GM12872 (cell line): ENCODE data around the gene SIRT2.

ENCODE experiments used
- TF ChIP-seq, protein P1 (sequence below): IDR thresholded peaks from 3 replicates; pipeline ENCODE4 v1.5.1; 2011; ENCODE audit warnings: low read depth, mild to moderate bottlenecking, low read length, moderate library complexity; ENCODE audit not compliant: insufficient read depth

Gene SIRT2

DNA sequence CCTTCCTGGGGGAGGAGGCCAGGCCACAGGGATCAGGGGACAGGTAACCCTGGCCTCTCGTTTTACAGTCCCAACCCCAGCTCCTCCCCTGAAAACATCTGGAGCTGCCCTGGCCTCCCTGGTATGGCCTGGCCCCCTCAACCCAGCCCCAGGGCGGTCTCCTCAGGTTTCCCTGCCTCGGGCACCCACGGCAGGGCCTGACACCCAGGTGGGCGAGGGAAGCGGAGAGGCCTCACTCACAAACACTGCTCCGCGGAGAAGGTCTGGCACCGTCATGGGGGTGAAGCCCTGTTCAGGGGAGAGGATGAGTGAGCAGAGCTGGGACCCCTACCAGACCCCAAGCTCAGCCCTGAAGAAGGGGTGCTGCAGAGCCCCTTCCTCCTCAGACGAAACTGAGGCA, 19.1 kb upstream of the SIRT2 start:
- TF ChIP-seq, protein P1, sequence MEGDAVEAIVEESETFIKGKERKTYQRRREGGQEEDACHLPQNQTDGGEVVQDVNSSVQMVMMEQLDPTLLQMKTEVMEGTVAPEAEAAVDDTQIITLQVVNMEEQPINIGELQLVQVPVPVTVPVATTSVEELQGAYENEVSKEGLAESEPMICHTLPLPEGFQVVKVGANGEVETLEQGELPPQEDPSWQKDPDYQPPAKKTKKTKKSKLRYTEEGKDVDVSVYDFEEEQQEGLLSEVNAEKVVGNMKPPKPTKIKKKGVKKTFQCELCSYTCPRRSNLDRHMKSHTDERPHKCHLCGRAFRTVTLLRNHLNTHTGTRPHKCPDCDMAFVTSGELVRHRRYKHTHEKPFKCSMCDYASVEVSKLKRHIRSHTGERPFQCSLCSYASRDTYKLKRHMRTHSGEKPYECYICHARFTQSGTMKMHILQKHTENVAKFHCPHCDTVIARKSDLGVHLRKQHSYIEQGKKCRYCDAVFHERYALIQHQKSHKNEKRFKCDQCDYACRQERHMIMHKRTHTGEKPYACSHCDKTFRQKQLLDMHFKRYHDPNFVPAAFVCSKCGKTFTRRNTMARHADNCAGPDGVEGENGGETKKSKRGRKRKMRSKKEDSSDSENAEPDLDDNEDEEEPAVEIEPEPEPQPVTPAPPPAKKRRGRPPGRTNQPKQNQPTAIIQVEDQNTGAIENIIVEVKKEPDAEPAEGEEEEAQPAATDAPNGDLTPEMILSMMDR, result no peak

DNA sequence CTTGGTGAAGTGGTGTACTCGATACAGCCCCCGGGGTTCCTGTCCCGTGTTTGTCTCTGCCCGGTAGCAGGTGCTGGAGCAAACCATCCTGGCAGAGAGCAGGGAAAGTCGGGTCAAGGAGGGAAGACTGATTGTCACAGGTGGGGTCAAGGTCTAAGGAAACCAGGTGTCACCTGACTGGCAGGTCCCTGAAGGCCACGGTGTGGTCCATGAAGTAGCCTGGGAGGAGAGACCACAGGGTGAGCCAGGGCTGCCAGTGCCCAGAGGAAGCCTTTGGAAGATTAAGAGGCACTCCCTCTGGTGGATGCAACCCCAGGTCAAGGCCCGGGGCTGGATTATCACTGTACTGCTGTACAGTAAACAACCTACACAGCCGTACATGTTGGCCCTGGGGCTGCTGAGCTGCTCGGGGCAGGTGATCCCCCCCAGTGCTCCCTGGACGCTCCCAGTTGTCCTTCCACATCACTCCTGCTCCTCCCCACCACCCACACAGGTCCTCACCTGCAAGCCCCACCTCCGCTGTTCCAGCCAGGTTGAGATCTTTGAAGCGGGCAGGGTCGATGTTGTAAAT, 18.6 kb upstream of the SIRT2 start:
- TF ChIP-seq, protein P1, result no peak

DNA sequence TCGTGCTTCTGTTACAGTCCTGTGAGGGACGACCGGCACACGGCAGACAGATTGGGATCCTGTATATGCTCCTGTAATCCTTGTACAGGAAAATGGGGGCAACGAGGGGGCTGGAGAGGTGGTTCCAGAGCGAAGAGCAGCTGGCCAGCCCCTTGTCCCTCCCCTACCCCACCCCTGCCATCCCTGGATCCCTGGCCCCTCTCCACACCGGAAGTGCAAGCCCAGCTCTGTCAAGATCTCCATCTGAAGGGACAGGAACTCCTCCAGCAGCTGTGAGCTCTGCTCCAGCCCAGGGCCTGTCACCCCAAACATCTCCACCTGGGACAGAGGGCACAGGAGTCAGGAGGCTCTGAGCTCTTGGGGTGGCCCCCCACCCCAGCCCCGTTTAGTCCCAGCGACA, 18.1 kb upstream of the SIRT2 start:
- TF ChIP-seq, protein P1, result no peak

DNA sequence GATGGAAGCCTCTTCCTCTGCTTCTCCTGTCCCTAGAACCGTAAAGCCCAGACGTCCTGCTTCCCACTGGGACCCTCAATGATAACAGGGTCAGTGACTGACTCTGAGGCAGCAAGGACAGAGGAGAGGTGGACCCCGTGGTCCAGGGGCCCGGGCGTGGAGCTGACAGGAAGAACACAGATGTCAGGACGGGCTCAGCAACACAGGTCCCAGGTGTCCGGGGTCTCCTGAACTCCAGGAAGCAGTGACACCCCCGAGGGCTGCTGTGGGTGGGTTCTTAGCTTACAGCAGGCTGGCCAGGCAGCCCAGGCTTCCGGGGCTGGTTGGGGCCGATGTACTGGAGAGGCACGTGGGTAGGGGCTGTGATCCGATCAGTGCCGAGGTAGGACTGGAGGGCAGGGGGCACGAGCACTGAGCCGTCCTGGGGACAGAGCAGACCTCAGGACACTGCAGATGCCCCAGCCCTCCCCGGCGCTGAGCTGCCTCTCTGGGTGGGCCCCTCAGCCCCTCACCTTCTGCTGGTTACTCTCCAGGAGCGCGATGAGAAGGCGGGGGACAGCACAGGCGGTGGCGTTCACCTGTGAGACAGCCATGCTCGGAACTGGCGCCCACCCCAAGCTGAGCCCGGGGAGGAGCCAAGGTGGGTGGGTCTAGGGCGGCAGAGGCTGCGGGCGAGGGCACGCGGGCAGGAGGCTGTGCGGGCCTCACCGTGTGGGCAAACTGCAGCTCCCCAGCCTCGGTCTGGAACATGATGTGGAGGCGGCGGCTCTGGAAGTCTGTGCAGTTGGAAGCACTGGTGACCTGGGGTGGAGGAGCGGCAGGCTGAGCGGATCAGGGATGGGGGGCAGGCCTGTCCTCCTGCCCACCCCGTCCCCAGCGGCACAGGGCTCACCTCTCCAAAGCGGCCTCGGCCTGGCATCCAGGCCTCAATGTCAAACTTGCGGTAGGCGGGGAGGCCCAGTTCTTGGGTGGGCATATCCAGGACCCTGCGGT, 16.2 kb upstream of the SIRT2 start:
- TF ChIP-seq, protein P1, result no peak

DNA sequence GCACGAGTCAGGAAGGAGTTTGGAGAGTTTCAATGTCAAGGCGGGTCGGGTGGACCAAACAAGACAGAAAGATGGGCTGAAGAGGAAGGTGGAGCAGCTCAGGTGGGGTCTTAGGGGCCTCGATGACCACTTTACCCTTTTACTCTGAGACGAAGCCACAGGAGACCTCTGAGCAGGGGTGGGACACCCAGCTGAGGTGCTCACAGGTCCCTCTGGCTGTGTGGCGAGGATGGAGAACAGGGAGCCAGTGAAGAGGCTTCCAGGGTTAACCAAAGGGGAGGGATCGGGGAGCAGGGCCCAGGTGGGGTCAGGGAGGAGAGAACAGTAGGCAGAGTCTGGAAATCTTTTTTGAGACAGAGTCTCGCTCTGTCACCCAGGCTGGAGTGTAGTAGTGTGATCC, 14.5 kb upstream of the SIRT2 start:
- TF ChIP-seq, protein P1, result no peak

DNA sequence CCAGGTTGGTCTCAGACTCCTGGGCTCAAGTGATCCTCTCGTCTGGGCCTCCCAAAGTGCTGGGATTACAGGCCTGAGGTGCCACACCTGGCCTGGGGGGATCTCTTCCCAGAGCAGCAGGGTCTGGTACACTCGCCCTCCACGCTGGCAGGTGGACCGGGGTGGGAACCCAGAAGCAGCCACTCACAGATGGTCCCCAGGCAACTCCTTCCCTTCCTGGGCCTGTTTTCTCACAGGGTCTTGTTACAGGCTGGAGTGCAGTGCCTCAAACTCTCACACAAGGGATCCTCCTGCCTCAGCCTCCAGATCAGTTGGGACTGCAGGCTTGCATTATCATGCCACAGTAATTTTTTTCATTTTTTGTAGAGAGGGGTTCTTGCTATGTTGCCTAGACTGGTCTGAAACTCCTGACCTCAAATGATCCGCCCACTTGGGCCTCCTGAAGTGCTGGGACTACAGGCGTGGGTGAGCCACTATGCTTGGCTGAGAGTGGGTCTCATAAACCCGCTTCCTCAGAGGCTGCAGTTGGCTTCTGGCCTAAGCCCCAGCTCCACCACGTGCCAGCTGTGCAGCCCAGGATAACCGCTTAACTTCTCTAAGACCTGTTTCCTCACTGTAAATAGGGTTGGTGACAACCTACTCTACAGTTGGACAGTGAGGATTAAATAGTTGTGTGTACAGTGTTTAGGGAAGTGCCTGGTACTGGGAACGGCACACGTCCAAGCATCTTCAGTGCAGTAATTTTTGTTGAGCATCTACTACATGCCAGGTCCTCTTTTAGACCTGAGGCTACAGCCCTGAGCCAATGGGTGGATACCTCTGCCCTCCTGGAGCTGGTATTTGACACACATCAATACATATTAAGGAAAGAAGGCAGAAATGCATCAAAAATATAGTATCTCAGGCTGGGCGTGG, 13.4 kb upstream of the SIRT2 start:
- TF ChIP-seq, protein P1, result no peak

DNA sequence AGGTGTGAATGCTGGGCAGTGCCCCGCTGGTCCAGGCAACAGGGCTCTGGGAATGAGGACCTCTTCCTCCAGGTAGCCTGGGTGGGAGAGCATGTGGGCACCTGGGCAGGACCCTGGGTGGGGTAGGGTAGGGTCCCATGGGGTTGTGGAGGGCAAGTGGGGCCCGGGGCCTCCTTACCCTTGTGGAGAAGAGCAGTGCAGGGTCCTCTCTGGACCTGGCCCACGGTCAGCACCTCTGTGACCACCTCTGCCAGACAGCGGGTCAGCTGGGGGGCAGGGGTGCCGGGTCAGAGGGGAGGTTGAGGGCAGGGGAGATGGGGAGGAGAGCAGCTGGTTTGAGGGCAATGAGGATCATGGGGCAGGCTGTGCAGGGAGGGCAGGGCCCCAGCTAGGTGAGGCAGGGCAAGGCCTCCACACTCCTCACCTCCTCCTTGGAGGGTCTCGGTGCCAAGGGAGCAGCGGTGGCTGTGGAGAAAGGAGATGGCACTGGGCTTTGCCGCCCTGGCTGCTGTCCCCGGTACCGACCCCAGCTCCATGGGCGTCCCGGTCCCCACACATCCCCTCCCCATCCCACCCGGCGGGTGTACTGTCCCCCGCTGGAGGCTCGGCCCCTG, 12.1 kb upstream of the SIRT2 start:
- TF ChIP-seq, protein P1, result no peak
